Activated naive CD4-positive, alpha-beta T cell (primary cell): ENCODE results near the gene MYOM3.
A peak's percentile ranks its signal among the peaks of the same experiment; 100 is the strongest.
"Not testable (repeated sequence)": the region's sequence is repeated elsewhere in the genome, so short reads cannot be mapped to it uniquely, and the experiment has no call there.

Experiments used
- DNase-seq, 4 experiments: peaks; one replicate each; lab custom pipeline; 2025; lab: John Stamatoyannopoulos, UW

Gene MYOM3

DNA sequence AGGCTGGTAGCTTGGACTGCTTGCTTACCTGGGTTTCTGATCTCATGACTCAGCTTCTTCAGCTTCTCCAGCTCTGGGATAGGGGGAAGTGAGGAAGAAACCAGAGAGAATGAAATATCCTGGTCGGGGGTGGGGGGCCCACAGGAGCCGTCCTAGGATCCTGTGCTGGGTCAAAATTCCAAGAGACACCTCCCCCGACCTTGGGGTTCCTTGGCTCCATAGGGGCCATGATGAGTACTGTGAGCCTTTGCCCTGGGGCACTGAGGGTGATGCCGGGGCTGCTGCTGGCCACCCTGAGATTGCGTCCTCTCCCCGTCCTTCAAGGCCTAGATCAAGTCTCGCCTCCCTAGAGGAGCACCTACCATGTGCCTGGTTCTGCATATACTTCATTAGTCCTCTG, 40.0 kb downstream of the MYOM3 start:
- no peak for DNase-seq

DNA sequence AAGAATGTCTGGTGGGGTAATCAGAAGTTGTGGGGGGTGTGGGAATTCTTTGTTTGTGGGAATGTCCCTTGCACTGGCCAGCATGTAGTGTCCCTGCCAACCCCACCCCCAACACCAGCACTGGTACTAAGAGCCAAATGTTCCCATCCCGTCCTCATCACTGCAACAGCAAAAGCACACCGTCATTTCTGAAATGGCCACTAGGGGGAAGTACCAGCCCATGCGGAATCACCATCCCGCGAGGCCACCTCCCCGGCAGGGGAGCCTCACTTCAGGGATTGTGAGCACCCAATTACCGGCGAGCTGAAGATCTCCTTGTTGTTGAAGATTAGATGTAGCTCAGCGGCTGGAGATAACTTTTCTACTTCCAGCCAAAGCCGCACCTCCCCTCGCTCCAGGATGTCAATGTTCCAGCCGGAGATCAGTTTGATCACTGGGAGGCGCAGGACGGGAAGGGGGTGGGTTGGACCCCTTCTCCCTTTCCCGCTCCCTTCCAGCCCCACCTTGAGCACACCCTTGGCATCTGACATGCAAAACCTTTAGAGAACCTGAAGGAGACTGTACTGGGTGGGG, 41.0 kb downstream of the MYOM3 start:
- peak; percentile 22 to 52 (median 34) for DNase-seq

DNA sequence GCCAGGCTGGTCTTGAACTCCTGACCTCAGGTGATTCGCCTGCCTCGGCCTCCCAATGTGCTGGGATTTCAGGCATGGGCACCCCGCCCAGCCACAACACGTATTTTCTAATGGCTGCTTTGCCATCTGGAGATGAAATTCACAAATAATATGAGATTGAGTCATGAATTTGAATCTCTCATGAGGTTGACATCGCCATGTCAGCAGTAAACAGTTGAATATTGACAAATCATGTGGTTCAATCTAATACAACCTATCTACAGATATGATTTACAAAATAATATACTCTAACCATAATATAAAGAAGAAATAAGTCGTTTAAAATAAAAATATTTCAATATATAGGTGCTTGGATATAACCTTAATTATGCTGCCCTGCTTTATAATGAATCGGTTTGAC, 42.1 kb downstream of the MYOM3 start:
- no peak for DNase-seq

DNA sequence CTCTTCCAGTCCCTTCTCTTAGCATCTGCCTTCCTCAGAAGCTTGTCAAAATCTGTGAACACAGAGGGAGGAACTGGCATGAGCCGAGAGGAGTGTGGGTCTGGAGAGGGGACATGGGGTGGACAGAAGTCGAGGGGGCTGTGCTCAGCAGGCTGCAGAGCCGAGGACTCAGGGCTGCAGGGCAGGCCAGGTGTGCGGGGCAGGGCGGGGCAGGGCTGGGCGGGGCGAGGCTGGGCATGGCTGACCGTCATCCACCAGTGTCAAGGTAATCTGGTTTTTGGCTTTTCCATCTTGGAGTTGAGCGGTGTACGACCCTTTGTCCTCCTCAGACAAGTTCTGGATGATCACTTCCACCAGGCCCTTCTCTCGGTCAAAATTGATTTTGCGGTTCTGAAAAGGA, 44.0 kb downstream of the MYOM3 start:
- no peak for DNase-seq

DNA sequence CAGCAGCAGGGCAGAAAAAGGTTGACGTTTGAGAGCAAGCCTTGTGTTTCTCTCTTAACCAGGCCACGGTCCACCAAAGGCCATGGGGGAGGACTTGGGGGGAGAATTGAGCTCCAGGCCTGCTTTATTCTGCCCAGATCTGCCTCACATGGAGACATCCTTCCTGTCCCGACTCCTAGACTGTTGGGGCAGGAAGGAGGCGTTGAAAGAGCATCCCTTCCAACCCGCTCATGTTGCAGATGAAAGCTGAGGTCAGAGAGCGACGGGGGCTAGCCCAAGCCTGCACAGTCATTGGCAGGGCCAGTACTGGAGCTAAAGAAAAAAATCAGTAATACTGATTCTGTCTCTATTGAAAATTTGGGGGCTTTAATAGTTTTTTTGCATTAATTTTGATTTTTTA, 46.6 kb downstream of the MYOM3 start:
- DNase-seq = no peak

DNA sequence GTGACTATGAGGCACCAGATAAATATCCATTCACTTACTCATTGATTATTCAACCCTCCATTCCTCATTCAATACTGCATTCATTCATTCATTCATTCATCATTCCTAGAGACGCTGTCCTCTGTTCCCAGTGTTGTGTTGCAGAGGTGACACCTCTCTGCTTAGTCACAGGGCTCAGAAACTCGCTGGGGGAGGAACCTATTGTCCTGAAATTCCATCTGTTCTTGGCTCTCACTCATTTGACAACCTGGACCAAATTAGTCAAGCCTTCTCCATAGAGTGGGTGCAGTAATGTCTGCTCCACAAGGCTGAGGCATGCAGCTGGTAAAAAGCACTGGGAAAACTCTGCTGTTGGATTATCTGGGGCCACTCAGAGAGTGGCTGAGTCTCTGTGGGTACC, 49.7 kb downstream of the MYOM3 start:
- DNase-seq = no peak

DNA sequence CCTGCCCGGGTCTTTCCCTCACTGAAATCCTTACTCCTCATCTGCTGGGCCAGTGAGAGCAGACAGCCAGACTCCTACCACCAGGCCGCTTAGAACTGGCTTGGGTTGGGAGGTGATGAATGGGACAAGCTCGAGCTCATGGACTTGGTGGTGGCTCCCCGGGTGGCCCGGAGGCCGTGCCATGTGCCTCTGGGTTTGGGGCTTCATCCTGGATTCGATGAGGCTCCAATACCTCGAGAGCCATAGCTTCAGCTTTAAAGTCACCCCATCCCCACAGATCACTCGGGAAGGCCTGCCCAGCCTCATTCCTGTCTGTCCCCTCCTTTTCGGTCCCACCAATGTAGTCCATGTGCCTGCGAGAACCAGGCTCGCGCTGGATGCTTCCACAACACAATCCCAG, 51.5 kb downstream of the MYOM3 start:
- DNase-seq = no peak

DNA sequence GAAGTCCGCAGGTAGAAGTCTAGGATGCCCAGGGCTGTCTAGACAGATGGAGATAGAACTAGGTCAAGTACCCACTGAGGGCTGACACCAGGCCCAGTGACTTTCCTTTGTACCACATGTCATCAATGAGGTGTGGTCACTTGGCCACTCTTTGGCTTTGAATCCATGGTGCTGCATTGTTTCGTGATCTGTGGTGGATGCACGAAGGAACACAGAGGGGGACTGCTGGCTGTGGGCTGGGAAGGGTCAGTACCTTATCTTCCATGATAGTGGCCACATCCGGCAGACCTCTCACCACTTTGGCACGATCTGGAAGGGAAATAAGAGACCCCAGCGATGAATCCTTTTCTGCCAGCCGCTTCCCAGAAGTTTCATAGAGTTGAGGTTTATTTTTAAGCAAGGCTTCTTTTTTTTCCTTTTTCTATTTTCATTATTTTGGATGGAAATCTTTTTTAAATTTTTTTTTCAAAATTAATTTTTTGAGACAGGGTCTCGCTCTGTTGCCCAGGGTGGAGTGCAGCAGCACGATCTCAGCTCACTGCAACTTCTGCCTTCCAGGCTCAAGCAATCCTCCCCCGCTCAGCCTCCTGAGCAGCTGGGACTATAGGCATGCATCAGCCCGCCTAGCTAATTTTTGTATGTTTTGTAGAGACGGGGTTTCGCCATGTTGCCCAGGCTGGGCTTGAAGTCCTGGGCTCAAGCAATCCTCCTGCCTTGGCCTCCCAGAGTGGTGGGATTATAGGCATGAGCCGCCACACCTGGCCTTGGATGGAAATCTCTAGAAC, 53.1 kb downstream of the MYOM3 start:
- no peak for DNase-seq

DNA sequence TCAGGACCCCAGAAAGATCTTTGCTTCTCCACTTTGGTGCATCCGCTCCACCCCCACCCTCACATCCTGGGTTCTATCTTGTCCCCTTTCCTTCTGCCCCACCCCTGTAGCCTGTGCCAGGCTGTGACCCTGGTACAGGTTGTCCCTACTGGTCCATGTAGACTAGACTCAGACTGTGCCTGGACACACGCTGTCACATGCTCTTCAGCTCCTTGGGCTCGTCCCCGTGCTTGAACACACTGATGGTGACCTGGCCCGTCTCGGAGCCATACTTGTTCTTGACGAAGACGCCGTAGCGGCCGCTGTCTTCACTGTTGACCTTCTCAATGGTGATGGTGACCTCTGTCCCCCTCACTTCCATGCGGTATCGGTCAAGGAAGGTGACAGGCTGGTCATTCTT, 54.8 kb downstream of the MYOM3 start:
- DNase-seq = no peak

DNA sequence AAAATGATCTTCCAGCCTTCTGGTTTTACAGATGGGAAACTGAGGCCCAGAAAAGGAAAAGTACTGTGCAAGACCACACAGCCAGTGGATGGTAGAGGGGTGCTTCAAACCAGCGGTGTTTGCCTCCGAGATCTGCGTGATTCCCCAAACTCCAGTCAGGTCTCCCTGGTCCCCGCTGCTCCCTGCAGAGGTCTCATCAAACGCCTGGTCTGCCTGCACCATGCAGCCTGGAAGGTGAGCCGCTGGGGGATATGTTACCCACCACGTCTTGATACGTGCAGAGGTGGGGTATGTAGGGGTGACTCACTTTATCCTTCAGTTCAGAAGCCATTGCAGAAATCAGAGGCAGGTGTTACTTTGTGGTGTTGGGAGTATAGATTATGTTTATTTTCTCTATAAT, 56.3 kb downstream of the MYOM3 start:
- no peak for DNase-seq

DNA sequence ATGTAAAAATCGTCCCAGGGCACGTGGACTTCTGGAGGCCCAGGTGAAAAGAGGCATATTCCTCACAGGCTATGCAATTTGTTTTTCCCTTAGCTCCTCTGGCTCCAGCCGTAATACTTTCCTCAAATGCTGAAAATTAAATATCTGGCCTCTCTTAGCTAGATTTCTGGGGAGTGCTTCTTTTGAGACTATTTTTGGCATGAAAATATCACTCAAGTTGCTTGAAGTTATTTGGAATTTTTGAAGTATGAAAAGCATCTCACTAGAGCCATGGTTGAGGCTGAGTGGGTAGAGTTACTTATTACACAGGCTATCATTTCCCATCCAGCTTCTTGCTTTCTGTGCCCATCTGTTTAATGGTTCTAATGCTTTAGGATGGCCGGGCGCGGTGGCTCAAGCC, 59.7 kb downstream of the MYOM3 start:
- no peak for DNase-seq

DNA sequence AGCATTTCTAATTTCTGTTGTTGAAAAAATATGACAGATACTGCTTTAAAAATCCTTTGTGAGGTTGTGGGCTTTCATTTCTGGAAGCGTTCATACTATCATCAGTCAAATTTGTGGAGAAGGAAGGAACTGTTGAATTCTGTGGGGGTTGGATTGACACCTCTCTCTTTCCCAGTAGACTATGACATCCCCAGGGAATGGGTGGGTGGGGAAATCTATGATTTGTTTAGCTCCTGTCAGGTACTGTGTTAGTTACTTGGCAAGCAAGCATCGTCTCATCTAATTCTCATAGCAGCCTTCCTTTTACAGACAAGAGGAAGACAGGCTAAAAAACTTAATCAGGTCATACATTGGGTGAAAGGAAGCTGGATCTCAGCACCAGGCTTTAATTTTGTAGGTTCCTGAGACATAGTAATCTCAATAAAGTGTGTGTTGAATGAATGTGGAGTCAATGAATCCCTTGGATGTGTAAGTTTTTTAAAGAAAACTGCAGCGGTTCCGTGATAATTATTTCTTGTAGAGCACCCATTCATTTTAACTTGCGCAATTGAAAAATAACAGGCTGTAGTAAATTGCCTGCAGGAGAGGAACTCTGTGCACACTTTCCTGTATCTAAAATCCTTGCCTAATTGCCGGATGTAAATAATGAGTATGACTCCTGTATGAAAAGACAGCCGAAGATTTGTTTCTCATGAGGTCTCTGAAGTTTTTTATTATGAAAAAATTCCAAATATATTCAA, 60.6 kb downstream of the MYOM3 start:
- DNase-seq = no peak

DNA sequence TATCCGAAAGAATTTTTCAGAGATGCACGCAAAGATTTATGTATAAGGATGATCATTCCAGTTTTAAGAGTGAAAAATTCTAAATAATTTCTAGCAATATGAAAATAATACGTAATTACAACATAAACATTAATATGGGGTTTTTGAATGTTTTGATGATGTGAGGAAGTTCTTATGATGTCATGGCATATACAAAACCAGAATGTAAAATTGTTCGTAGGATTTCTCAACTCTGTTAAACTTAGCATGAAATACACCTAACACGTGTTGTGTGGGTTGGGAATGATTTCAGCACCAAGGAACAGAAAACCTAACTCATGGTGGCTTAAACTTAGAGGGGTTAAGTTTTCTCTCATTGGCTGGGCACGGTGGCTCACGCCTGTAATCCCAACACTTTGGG, 62.2 kb downstream of the MYOM3 start:
- no peak for DNase-seq

DNA sequence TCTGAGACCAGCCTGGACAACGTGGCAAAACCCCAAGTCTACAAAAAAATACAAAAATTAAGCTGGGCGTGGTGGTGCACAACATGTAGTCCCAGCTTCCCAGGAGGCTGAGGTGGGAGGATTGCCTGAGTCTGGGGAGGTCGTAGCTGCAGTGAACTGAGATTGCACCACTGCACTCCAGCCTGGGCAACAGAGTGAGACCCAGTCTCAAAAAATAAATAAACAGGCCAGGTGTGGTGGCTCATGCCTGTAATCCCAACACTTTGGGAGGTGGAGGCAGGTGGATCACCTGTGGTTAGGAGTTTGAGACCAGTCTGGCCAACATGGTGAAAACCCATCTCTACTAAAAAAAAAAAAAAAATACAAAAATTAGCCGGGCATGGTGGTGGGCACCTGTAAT, 63.0 kb downstream of the MYOM3 start:
- not testable (repeated sequence) for DNase-seq

DNA sequence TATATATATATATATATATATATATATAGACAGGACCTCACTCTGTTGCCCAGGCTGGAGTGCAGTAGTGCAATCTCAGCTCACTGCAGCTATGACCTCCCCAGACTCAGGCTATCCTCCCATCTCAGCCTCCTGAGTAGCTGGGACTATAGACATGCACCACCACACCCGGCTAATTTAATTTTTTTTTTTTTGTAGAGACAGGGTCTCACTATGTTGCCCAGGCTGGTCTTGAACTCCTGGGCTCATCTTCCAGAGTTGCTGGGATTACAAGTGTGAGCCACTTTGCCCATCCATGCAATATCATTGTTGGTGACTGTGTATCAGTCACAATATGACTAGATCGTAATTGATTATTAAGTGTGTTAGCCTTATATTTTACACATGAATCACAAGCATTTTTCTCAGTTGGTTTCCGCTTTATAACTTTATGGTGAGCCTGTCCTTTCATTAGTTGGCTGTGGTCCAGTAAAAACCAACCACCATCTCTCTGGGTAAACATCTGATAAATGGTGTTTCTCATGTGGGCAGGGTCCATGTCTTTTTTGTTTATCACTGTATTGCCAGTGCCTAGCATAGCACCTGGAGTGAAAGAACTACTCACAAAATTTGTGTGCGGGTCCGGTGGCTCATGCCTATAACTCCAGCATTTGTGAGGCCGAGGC, 63.6 kb downstream of the MYOM3 start:
- no peak for DNase-seq

DNA sequence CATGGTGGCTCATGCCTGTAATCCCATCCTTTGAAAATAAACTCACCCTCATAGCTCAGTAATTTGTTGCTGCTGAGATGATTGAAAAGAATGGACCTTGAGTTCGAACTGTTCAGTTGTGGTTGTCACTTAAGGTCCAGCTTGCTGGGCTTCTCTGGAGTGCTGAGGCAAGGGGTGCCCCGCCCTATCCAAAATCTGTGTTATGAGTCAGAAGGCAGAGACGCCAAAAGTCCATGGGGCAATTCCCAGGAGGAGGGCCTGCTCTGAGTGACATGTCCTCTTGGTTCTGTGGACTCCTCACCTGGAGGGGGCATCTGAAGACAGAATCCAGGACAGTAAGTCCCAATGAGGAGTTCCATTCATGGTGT, 64.8 kb downstream of the MYOM3 start:
- no peak for DNase-seq

DNA sequence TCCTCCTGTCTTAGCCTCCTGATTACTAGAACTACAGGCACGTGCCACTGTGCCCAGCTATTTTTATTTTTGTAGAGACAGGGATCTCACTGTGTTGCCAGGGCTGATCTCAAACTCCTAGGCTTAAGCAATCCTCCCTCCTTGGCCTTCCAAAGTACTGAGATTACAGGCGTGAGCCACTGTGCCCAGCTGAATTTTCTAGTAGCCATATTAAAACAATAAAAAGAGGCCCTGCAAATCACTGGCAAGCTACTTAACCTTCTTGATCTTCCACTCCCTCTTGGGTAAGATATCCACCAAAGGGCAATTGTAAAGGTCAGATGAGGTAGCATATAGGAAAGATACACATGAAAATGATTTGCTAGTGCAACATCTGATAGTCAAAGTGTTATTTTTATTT, 66.2 kb downstream of the MYOM3 start:
- DNase-seq = no peak

DNA sequence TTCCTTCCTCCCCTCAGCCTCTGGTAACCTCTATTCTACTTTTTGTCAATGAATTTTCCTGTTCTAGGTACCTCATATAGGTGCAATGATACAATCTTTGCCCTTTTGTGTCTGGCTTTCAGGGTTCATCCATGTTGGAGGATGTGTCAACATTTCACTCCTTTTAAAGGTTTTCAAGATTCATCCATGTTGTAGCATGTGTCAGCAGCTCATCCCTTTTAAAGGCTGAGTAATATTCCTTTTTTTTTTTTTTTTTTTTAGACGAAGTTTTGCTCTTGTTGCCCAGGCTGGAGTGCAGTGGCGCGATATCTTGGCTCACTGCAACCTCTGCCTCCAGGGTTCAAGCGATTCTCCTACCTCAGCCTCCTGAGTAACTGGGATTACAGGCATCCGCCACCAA, 67.3 kb downstream of the MYOM3 start:
- not testable (repeated sequence) for DNase-seq

DNA sequence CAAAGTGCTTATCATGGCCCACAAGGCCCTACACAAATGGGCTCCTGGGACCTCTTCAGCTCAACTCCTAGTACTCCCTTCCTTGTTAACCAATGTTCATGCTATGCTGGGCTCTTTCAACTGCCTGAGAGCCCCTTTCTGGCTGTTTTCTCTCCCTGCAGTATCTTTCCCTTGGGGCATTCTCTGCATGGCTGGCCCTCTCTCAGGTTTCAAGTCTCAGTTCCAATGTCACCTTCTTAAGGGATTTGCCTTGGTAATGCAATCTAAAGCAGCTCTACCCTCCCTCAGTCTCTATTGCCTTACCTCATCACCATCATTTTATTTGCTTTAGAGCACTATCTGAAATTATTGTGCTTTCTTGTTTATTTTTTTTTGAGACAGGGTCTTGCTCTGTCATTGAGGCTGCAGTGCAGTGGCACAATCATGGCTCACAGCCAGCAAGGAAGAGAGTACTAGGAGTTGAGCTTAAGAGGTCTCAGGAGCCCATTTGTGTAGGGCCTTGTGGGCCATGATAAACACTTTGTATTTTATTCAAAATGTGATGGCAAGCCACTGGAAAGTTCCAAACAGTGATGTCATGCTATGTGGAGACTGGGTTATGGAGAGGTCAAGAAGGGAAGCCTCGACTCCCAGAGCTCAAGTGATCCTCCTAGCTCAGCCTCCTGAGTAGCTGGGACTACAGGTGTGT, 68.4 kb downstream of the MYOM3 start:
- no peak for DNase-seq

DNA sequence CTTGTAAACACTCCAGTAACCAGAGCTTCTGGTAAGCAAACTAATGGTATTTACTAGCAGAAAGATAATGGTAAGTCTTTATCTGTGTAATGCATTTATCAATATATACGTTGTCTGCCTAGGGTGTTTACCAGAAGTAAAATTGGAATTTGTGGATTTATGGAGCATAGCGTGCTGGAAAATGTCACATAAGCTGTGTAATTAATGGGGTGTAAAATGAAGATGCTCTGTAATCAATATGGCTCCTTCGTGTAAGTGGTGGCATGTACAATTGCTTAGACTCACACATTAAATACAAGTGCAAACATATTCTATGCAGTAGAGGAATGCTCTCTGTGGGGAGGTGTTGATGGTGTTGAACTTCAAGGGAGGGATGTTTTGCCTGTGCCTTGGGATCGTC, 69.6 kb downstream of the MYOM3 start:
- DNase-seq = no peak

DNA sequence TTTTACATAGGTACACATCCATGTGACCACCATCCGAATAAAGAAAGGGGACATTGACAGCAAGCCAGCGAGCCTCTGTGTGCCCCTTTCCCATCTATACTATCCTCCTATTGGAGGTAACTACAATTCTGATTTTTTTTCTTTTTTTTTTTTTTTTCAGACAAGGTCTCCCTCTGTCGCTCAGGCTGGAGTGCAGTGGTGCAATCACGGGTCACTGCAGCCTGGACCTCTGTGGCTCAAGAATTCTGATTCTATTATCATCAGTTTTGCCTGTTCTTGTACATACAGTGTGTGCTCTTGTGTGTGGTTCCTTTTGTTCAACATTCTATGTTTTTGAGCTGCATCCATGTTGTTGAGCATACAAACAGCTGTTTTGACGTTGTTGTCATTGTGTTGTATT, 75.8 kb downstream of the MYOM3 start:
- no peak for DNase-seq

DNA sequence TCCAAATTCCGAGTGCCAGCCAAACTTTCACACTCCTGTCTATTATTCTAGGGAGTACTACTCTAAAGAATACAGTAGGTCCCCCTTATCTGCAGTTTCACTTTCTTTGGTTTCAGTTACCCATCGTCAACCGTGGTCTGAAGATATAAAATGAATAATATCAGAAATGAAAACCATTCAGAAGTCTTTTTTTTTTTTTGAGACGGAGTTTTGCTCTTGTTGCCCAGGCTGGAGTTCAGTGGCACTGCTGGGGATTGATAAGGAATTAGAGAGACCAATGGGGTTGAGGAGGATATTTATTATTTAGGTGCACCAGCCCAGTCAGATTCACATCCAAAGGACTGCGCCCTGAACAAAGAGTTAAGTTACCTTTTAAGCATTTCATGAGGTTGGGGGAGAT, 79.0 kb downstream of the MYOM3 start:
- no peak for DNase-seq
